Skin epidermis (tissue), 12 donors: ENCODE data around the gene GALT.

Source experiments
- H3K27ac ChIP-seq, 21 experiments: fragments of 200-600 bp; sonication (generic) in 11 of 21; one replicate each; pipeline ENCODE4 v1.5.0; 2020; ENCODE audit warnings: mild to moderate bottlenecking in 3 of 21, inconsistent platforms in 2 of 21, moderate library complexity in 2 of 21
- H3K4me3 ChIP-seq, 7 experiments: fragments of 200-600 bp; sonication (generic) in 2 of 7; one replicate each; pipeline ENCODE4 v1.5.0; 2020; ENCODE audit warnings: inconsistent platforms in 2 of 7, mild to moderate bottlenecking in 2 of 7, moderate library complexity in 1 of 7

Gene GALT

DNA sequence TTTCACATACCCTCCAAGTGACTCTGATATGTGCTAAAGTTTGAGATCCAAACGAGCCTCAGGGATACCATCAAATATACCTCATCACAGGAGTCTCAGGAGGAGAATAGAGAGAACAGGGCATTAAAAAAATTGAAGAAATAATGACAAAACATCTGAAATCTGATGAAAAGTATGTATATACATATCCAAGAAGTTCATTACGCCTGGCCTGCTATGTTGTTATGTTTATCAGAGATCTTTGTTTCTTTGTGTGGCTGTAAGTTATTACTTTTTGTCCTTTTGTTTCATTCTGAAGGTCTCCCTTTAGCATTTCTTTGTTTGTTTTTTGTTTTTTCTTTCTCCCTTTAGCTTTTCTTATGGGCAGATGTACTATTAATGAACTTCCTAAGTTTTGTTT, 47.1 kb downstream of the GALT start:
- Histone ChIP-seq H3K4me3 (no peak overlapping the region), H3K27ac (no peak overlapping the region)

DNA sequence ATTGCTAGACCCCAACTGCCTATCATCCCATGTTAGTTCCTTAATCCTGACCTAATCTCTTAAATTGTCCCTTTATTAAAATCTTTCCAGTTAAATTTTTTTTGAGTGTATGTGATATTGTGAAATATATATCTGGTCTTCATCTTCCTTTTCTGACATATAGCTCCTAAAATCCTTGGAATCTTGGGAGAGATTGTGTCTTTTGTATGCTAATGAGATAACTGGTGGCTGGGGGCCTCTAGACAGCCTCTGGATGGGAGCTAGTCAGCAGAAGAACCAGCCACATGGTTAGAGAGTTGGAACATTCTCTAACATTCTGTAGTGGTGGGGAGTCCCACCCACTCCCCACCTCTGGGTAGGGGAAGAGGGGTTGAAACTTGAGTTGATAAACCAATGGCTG, 48.3 kb downstream of the GALT start:
- Histone ChIP-seq H3K27ac (no peak overlapping the region), H3K4me3 (no peak overlapping the region)
